ENCODE results near the gene FAM193B. TPM values are rescaled to one million over a fixed set of nuclear protein-coding genes. Genes with fewer than 3 reads are reported as not detected.
"Not testable (repeated sequence)": the region's sequence is repeated elsewhere in the genome, so short reads cannot be mapped to it uniquely, and the experiment has no call there.

Gene FAM193B
- total RNA-seq, 2 experiments from 2014 or later, result 95.8 to 105 TPM

- DNase-seq (no peak), ATAC-seq (no peak)
- Mint-ChIP-seq H3K4me3 (no peak overlapping the region), H3K36me3 (ENCODE audit: low read depth) (peaks cover 24% of the 10 kb centered on the region), H3K27ac (peak overlapping the region; percentile 84), H3K27me3 (ENCODE audit: low read depth) (peaks cover 11% of the 10 kb centered on the region), H3K9me3 (ENCODE audit: insufficient read depth) (no peaks in the 10 kb centered on the region), H3K4me1 (ENCODE audit: low read depth) (peaks cover 53% of the 10 kb centered on the region)
- ChIA-PET CTCF (interaction anchor here (1.3 to 4.4 kb wide), 8 partner anchors 15 to 184 kb away, joined by 3 to 19 read pairs (median 7); no protein-coding TSS in a partner anchor), POLR2A (interaction anchor here (1.2 to 2.9 kb wide), 3 partner anchors 9 to 67 kb away, joined by 3 to 12 read pairs (median 5); no protein-coding TSS in a partner anchor)
Measured at GRCh38 chr5:177493795-177494345, 60.5 kb downstream of the FAM193B start.

- CTCF ChIA-PET, result interaction anchor here (0.6 to 4.4 kb wide), 9 partner anchors 9 to 103 kb away, joined by 3 to 19 read pairs (median 7); no protein-coding TSS in a partner anchor
- H3K27ac Mint-ChIP-seq, result peak overlapping the region; percentile 18
- no peak for DNase-seq
- POLR2A ChIA-PET, result interaction anchor here (0.8 to 2.9 kb wide), 4 partner anchors 15 to 66 kb away, joined by 3 to 12 read pairs (median 3); no protein-coding TSS in a partner anchor
- H3K36me3 Mint-ChIP-seq (ENCODE audit: low read depth), result peaks cover 28% of the 10 kb centered on the region
- H3K27me3 Mint-ChIP-seq (ENCODE audit: low read depth), result peaks cover 1% of the 10 kb centered on the region
- peaks cover 43% of the 10 kb centered on the region for H3K4me1 Mint-ChIP-seq (ENCODE audit: low read depth)
- no peak for ATAC-seq
- no peak overlapping the region for H3K4me3 Mint-ChIP-seq
- H3K9me3 Mint-ChIP-seq (ENCODE audit: insufficient read depth), result no peaks in the 10 kb centered on the region
Measured at GRCh38 chr5:177492841-177493240, 61.5 kb downstream of the FAM193B start.

GRCh38 chr5:177491983-177492746 lies 62.2 kb downstream of the FAM193B start:
- no peak for ATAC-seq
- no peak for DNase-seq
- ChIA-PET POLR2A (interaction anchor here (0.8 to 2.9 kb wide), 3 partner anchors 14 to 32 kb away, joined by 3 to 12 read pairs (median 3); no protein-coding TSS in a partner anchor), CTCF (interaction anchor here (0.6 to 4.4 kb wide), 9 partner anchors 9 to 102 kb away, joined by 3 to 19 read pairs (median 7); no protein-coding TSS in a partner anchor)
- Mint-ChIP-seq H3K9me3 (ENCODE audit: insufficient read depth) (no peaks in the 10 kb centered on the region), H3K4me3 (no peak overlapping the region), H3K4me1 (ENCODE audit: low read depth) (peaks cover 41% of the 10 kb centered on the region), H3K27me3 (ENCODE audit: low read depth) (no peaks in the 10 kb centered on the region), H3K36me3 (ENCODE audit: low read depth) (peaks cover 33% of the 10 kb centered on the region), H3K27ac (no peak overlapping the region)

- Mint-ChIP-seq H3K36me3 (ENCODE audit: low read depth) (peaks cover 34% of the 10 kb centered on the region), H3K4me1 (ENCODE audit: low read depth) (peaks cover 41% of the 10 kb centered on the region), H3K4me3 (no peak overlapping the region), H3K27ac (no peak overlapping the region), H3K9me3 (ENCODE audit: insufficient read depth) (no peaks in the 10 kb centered on the region), H3K27me3 (ENCODE audit: low read depth) (no peaks in the 10 kb centered on the region)
- ChIA-PET POLR2A (no interaction called here), CTCF (interaction anchor here (0.6 to 2.0 kb wide), 3 partner anchors 10 to 36 kb away, joined by 3 to 7 read pairs (median 3); no protein-coding TSS in a partner anchor)
- ATAC-seq (no peak), DNase-seq (no peak)
Measured at GRCh38 chr5:177491429-177491945, 62.9 kb downstream of the FAM193B start.

GRCh38 chr5:177490992-177491391 lies 63.4 kb downstream of the FAM193B start:
- Mint-ChIP-seq H3K27me3 (ENCODE audit: low read depth) (no peaks in the 10 kb centered on the region), H3K27ac (no peak overlapping the region), H3K4me1 (ENCODE audit: low read depth) (peaks cover 36% of the 10 kb centered on the region), H3K9me3 (ENCODE audit: insufficient read depth) (no peaks in the 10 kb centered on the region), H3K4me3 (no peak overlapping the region), H3K36me3 (ENCODE audit: low read depth) (peaks cover 38% of the 10 kb centered on the region)
- ATAC-seq, result no peak
- POLR2A ChIA-PET, result no interaction called here
- no peak for DNase-seq
- CTCF ChIA-PET, result interaction anchor here (0.6 to 0.9 kb wide), 2 partner anchors 13 to 36 kb away, joined by 3 read pairs; no protein-coding TSS in a partner anchor

- ChIA-PET POLR2A (no interaction called here), CTCF (interaction anchor here (0.9 to 1.4 kb wide), 2 partner anchors 35 to 87 kb away, joined by 3 read pairs; no protein-coding TSS in a partner anchor)
- Mint-ChIP-seq H3K36me3 (ENCODE audit: low read depth) (peaks cover 39% of the 10 kb centered on the region), H3K27me3 (ENCODE audit: low read depth) (no peaks in the 10 kb centered on the region), H3K9me3 (ENCODE audit: insufficient read depth) (no peaks in the 10 kb centered on the region), H3K27ac (no peak overlapping the region), H3K4me1 (ENCODE audit: low read depth) (peaks cover 31% of the 10 kb centered on the region), H3K4me3 (no peak overlapping the region)
- no peak for ATAC-seq
- no peak for DNase-seq
Measured at GRCh38 chr5:177490311-177490991, 63.9 kb downstream of the FAM193B start.

- no peak overlapping the region for H3K27ac Mint-ChIP-seq
- H3K27me3 Mint-ChIP-seq (ENCODE audit: low read depth), result no peaks in the 10 kb centered on the region
- CTCF ChIA-PET, result interaction anchor here (1.2 to 2.1 kb wide), 5 partner anchors 8 to 86 kb away, joined by 3 to 10 read pairs (median 8); partner anchors contain the start of gene PDLIM7
- H3K36me3 Mint-ChIP-seq (ENCODE audit: low read depth), result peaks cover 40% of the 10 kb centered on the region
- no peak for ATAC-seq
- DNase-seq, result no peak
- H3K4me3 Mint-ChIP-seq, result no peak overlapping the region
- POLR2A ChIA-PET, result no interaction called here
- H3K9me3 Mint-ChIP-seq (ENCODE audit: insufficient read depth), result no peaks in the 10 kb centered on the region
- H3K4me1 Mint-ChIP-seq (ENCODE audit: low read depth), result peaks cover 18% of the 10 kb centered on the region
Measured at GRCh38 chr5:177489119-177489716, 65.1 kb downstream of the FAM193B start.

GRCh38 chr5:177487975-177488374 lies 66.4 kb downstream of the FAM193B start:
- no peak overlapping the region for H3K27ac Mint-ChIP-seq
- no peak overlapping the region for H3K4me3 Mint-ChIP-seq
- CTCF ChIA-PET, result interaction anchor here (1.2 to 2.1 kb wide), 4 partner anchors 9 to 33 kb away, joined by 3 to 10 read pairs (median 8); partner anchors contain the start of gene PDLIM7
- H3K9me3 Mint-ChIP-seq (ENCODE audit: insufficient read depth), result no peaks in the 10 kb centered on the region
- POLR2A ChIA-PET, result interaction anchor here (1.0 kb wide), 1 partner anchor 13 kb away, joined by 3 read pairs; no protein-coding TSS in a partner anchor
- DNase-seq (no peak), ATAC-seq (no peak)
- H3K36me3 Mint-ChIP-seq (ENCODE audit: low read depth), result peaks cover 40% of the 10 kb centered on the region
- H3K27me3 Mint-ChIP-seq (ENCODE audit: low read depth), result no peaks in the 10 kb centered on the region
- peaks cover 7% of the 10 kb centered on the region for H3K4me1 Mint-ChIP-seq (ENCODE audit: low read depth)

- no peak for ATAC-seq
- CTCF ChIA-PET, result interaction anchor here (2.0 to 2.1 kb wide), 3 partner anchors 10 to 15 kb away, joined by 8 to 10 read pairs (median 8); partner anchors contain the start of gene PDLIM7
- POLR2A ChIA-PET, result no interaction called here
- Mint-ChIP-seq H3K27me3 (ENCODE audit: low read depth) (no peaks in the 10 kb centered on the region), H3K27ac (no peak overlapping the region), H3K36me3 (ENCODE audit: low read depth) (peaks cover 36% of the 10 kb centered on the region), H3K4me1 (ENCODE audit: low read depth) (peaks cover 2% of the 10 kb centered on the region), H3K4me3 (no peak overlapping the region), H3K9me3 (ENCODE audit: insufficient read depth) (no peaks in the 10 kb centered on the region)
- no peak for DNase-seq
Measured at GRCh38 chr5:177487144-177487543, 67.2 kb downstream of the FAM193B start.

GRCh38 chr5:177486256-177486655 lies 68.1 kb downstream of the FAM193B start:
- ChIA-PET POLR2A (no interaction called here), CTCF (no interaction called here)
- peaks cover 2% of the 10 kb centered on the region for H3K4me1 Mint-ChIP-seq (ENCODE audit: low read depth)
- no peak overlapping the region for H3K4me3 Mint-ChIP-seq
- no peak overlapping the region for H3K27ac Mint-ChIP-seq
- H3K36me3 Mint-ChIP-seq (ENCODE audit: low read depth), result peaks cover 37% of the 10 kb centered on the region
- no peaks in the 10 kb centered on the region for H3K9me3 Mint-ChIP-seq (ENCODE audit: insufficient read depth)
- H3K27me3 Mint-ChIP-seq (ENCODE audit: low read depth), result no peaks in the 10 kb centered on the region
- ATAC-seq (no peak), DNase-seq (no peak)

- H3K9me3 Mint-ChIP-seq (ENCODE audit: insufficient read depth); H3K27me3 Mint-ChIP-seq (ENCODE audit: low read depth); H3K4me1 Mint-ChIP-seq (ENCODE audit: low read depth); ATAC-seq; DNase-seq; H3K27ac Mint-ChIP-seq; H3K4me3 Mint-ChIP-seq; CTCF ChIA-PET: not testable (repeated sequence)
- POLR2A ChIA-PET, result interaction anchor here (1.2 kb wide), 1 partner anchor 9 kb away, joined by 5 read pairs; no protein-coding TSS in a partner anchor
- peaks cover 34% of the 10 kb centered on the region for H3K36me3 Mint-ChIP-seq (ENCODE audit: low read depth)
Measured at GRCh38 chr5:177485753-177486152, 68.6 kb downstream of the FAM193B start.

All from activated CD8-positive, alpha-beta T cell treated with anti-CD3 and anti-CD28 coated beads, Interleukin-2, amount 10 ng/mL, durations not matched to agents 7 days and 5 days (primary cell).